Dendritic cell treated with granulocyte-macrophage colony-stimulating factor and Interleukin-4, amounts not matched to agents 40 ng/mL and 50 ng/mL, for 4 days (primary cell): ENCODE data around the gene CPA3.

Experiments
- H3K27ac Mint-ChIP-seq: one replicate; pipeline ENCODE4 v1.8.0; 2022; ENCODE audit warnings: mild to moderate bottlenecking, mixed read lengths
- H3K27me3 Mint-ChIP-seq: one replicate; pipeline ENCODE4 v1.8.0; 2022; ENCODE audit warnings: mild to moderate bottlenecking, mixed read lengths
- H3K36me3 Mint-ChIP-seq: one replicate; pipeline ENCODE4 v1.8.0; 2022; ENCODE audit warnings: low read depth, mixed read lengths
- H3K4me1 Mint-ChIP-seq: one replicate; pipeline ENCODE4 v1.8.0; 2022; ENCODE audit warnings: low read depth, mixed read lengths
- H3K4me3 Mint-ChIP-seq: one replicate; pipeline ENCODE4 v1.8.0; 2022; ENCODE audit warnings: mild to moderate bottlenecking, moderate library complexity, mixed read lengths
- H3K9me3 Mint-ChIP-seq: one replicate; pipeline ENCODE4 v1.8.0; 2022; ENCODE audit warnings: mixed read lengths
- intact Hi-C: fragments of 100-400 bp; cut with micrococcal nuclease; formaldehyde crosslinking; loops from one replicate; pipeline ENCODE4 v1.15.0; 2022

CPA3 gene

GRCh38 chr3:148845756-148846395, 19.2 kb upstream of the CPA3 start:
- Mint-ChIP-seq H3K9me3 (no peaks in the 10 kb centered on the region), H3K27ac (no peak overlapping the region), H3K4me3 (no peak overlapping the region), H3K36me3 (no peaks in the 10 kb centered on the region), H3K27me3 (no peaks in the 10 kb centered on the region), H3K4me1 (no peaks in the 10 kb centered on the region)
- intact Hi-C loops = no loop called here

- Mint-ChIP-seq H3K4me1 (no peaks in the 10 kb centered on the region), H3K9me3 (no peaks in the 10 kb centered on the region), H3K4me3 (no peak overlapping the region), H3K27ac (no peak overlapping the region), H3K36me3 (no peaks in the 10 kb centered on the region), H3K27me3 (no peaks in the 10 kb centered on the region)
- intact Hi-C loops = no loop called here
These were observed 17.7 kb upstream of the CPA3 start for GRCh38 chr3:148847351-148847750.

- Mint-ChIP-seq H3K9me3 (no peaks in the 10 kb centered on the region), H3K4me1 (no peaks in the 10 kb centered on the region), H3K27me3 (no peaks in the 10 kb centered on the region), H3K27ac (no peak overlapping the region), H3K4me3 (no peak overlapping the region), H3K36me3 (no peaks in the 10 kb centered on the region)
- intact Hi-C loops = no loop called here
These were observed 16.7 kb upstream of the CPA3 start for GRCh38 chr3:148848410-148848809.

GRCh38 chr3:148852271-148852992, 12.7 kb upstream of the CPA3 start:
- Mint-ChIP-seq H3K36me3 (no peaks in the 10 kb centered on the region), H3K9me3 (no peaks in the 10 kb centered on the region), H3K27ac (no peak overlapping the region), H3K27me3 (no peaks in the 10 kb centered on the region), H3K4me3 (no peak overlapping the region), H3K4me1 (no peaks in the 10 kb centered on the region)
- intact Hi-C loops = loop anchor here (10.0 kb wide), 1 partner anchor 128 kb away; no protein-coding TSS in a partner anchor

- H3K4me1 Mint-ChIP-seq = no peaks in the 10 kb centered on the region
- no peaks in the 10 kb centered on the region for H3K27me3 Mint-ChIP-seq
- intact Hi-C loops = loop anchor here (10.0 kb wide), 1 partner anchor 128 kb away; no protein-coding TSS in a partner anchor
- no peaks in the 10 kb centered on the region for H3K36me3 Mint-ChIP-seq
- H3K9me3 Mint-ChIP-seq = no peaks in the 10 kb centered on the region
- H3K27ac Mint-ChIP-seq = no peak overlapping the region
- H3K4me3 Mint-ChIP-seq = no peak overlapping the region
These were observed 12.0 kb upstream of the CPA3 start for GRCh38 chr3:148853076-148853475.

- no peaks in the 10 kb centered on the region for H3K4me1 Mint-ChIP-seq
These were observed 11.0 kb upstream of the CPA3 start for GRCh38 chr3:148854061-148854460.

GRCh38 chr3:148856384-148856783, 8.7 kb upstream of the CPA3 start:
- intact Hi-C loops = loop anchor here (10.0 kb wide), 1 partner anchor 132 kb away; no protein-coding TSS in a partner anchor
- Mint-ChIP-seq H3K27ac (no peak overlapping the region), H3K27me3 (no peaks in the 10 kb centered on the region), H3K4me1 (no peaks in the 10 kb centered on the region), H3K4me3 (no peak overlapping the region), H3K9me3 (no peaks in the 10 kb centered on the region), H3K36me3 (no peaks in the 10 kb centered on the region)

More at GRCh38 chr3:148854061-148854460, 11.0 kb upstream of the CPA3 start:
- intact Hi-C loops = loop anchor here (10.0 kb wide), 1 partner anchor 129 kb away; no protein-coding TSS in a partner anchor
- Mint-ChIP-seq H3K27ac (no peak overlapping the region), H3K9me3 (no peaks in the 10 kb centered on the region), H3K4me3 (no peak overlapping the region), H3K27me3 (no peaks in the 10 kb centered on the region), H3K36me3 (no peaks in the 10 kb centered on the region)

GRCh38 chr3:148857316-148857715, 7.8 kb upstream of the CPA3 start:
- no peaks in the 10 kb centered on the region for H3K4me1 Mint-ChIP-seq
- H3K9me3 Mint-ChIP-seq = no peaks in the 10 kb centered on the region
- intact Hi-C loops = loop anchor here (10.0 kb wide), 1 partner anchor 133 kb away; no protein-coding TSS in a partner anchor
- H3K4me3 Mint-ChIP-seq = no peak overlapping the region
- H3K27me3 Mint-ChIP-seq = no peaks in the 10 kb centered on the region
- no peak overlapping the region for H3K27ac Mint-ChIP-seq
- H3K36me3 Mint-ChIP-seq = no peaks in the 10 kb centered on the region

- Mint-ChIP-seq H3K27me3 (no peaks in the 10 kb centered on the region), H3K36me3 (no peaks in the 10 kb centered on the region), H3K4me3 (no peak overlapping the region), H3K27ac (no peak overlapping the region), H3K9me3 (no peaks in the 10 kb centered on the region), H3K4me1 (no peaks in the 10 kb centered on the region)
- intact Hi-C loops = no loop called here
These were observed 3.7 kb upstream of the CPA3 start for GRCh38 chr3:148861277-148861869.

GRCh38 chr3:148863297-148863696, 1.8 kb upstream of the CPA3 start:
- H3K4me3 Mint-ChIP-seq = no peak overlapping the region
- H3K27ac Mint-ChIP-seq = no peak overlapping the region
- no peaks in the 10 kb centered on the region for H3K36me3 Mint-ChIP-seq
- no peaks in the 10 kb centered on the region for H3K9me3 Mint-ChIP-seq
- intact Hi-C loops = loop anchor here (2.0 kb wide), 1 partner anchor 80 kb away; no protein-coding TSS in a partner anchor
- H3K4me1 Mint-ChIP-seq = no peaks in the 10 kb centered on the region
- no peaks in the 10 kb centered on the region for H3K27me3 Mint-ChIP-seq

- H3K9me3 Mint-ChIP-seq = no peaks in the 10 kb centered on the region
- no peaks in the 10 kb centered on the region for H3K4me1 Mint-ChIP-seq
- intact Hi-C loops = loop anchor here (2.0 kb wide), 1 partner anchor 79 kb away; no protein-coding TSS in a partner anchor
- H3K36me3 Mint-ChIP-seq = no peaks in the 10 kb centered on the region
- H3K4me3 Mint-ChIP-seq = no peak overlapping the region
- H3K27ac Mint-ChIP-seq = no peak overlapping the region
- H3K27me3 Mint-ChIP-seq = no peaks in the 10 kb centered on the region
These were observed 1.3 kb upstream of the CPA3 start for GRCh38 chr3:148863814-148864213.

- Mint-ChIP-seq H3K9me3 (no peaks in the 10 kb centered on the region), H3K27me3 (no peaks in the 10 kb centered on the region), H3K4me1 (no peaks in the 10 kb centered on the region), H3K27ac (no peak overlapping the region), H3K36me3 (no peaks in the 10 kb centered on the region), H3K4me3 (no peak overlapping the region)
- intact Hi-C loops = no loop called here
These were observed 1.2 kb downstream of the CPA3 start for GRCh38 chr3:148866261-148866660.

- H3K27ac Mint-ChIP-seq = no peak overlapping the region
- no peak overlapping the region for H3K4me3 Mint-ChIP-seq
- H3K27me3 Mint-ChIP-seq = no peaks in the 10 kb centered on the region
- intact Hi-C loops = no loop called here
- no peaks in the 10 kb centered on the region for H3K9me3 Mint-ChIP-seq
- H3K4me1 Mint-ChIP-seq = no peaks in the 10 kb centered on the region
- no peaks in the 10 kb centered on the region for H3K36me3 Mint-ChIP-seq
These were observed 8.3 kb downstream of the CPA3 start for GRCh38 chr3:148873270-148873927.

GRCh38 chr3:148873977-148874376, 8.9 kb downstream of the CPA3 start:
- Mint-ChIP-seq H3K9me3 (no peaks in the 10 kb centered on the region), H3K4me1 (no peaks in the 10 kb centered on the region), H3K36me3 (no peaks in the 10 kb centered on the region), H3K4me3 (no peak overlapping the region), H3K27me3 (no peaks in the 10 kb centered on the region), H3K27ac (no peak overlapping the region)
- intact Hi-C loops = no loop called here
